Measurements from ENCODE around the gene SNRPD3. TPM values are rescaled to one million over a fixed set of nuclear protein-coding genes. Genes with fewer than 3 reads are reported as not detected.
"Not testable (repeated sequence)": the region's sequence is repeated elsewhere in the genome, so short reads cannot be mapped to it uniquely, and the experiment has no call there.

The SNRPD3 gene
- total RNA-seq, 2 donors from 2014 or later = 152 to 169 TPM

DNA sequence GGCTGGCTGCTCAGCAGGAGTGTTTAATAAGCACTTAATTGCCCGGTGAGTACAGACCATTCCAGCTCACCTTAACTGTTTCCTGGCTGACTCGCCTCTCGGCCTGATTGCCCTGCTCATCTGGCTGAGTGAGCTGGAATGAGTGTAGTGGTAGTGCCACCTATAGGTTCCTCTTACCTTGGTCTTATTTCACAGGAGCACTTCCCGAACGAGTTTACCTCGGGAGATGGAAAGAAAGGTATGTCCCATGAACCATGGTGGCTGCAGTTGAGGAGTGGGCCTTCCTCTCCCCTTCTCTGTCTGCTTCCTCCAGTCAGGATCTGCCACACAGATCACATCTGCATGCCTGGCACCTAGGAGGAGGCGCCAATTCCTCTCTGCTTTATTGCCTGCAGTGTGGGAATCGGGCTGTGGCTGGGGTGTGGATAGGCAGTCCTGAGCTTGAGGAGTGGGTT is 34.0 kb upstream of the SNRPD3 start:
- no peaks in the 10 kb centered on the region for H3K36me3 ChIP-seq
- no peak overlapping the region for H3K4me3 ChIP-seq
- no peak overlapping the region for H3K27ac ChIP-seq
- intact Hi-C loops (cut with DNase I) = loop anchor here (5.0 to 10.0 kb wide), 3 partner anchors 95 to 337 kb away; partner anchors contain the start of genes ADORA2A, SPECC1L and SUSD2
- WGBS = 21% methylated on average over 8 of the region's 8 CpGs
- H3K4me1 ChIP-seq (replicated peaks) = no peaks in the 10 kb centered on the region
- DNase-seq (ENCODE audit: low spot score) = peak; percentile 72
- peak; percentile 76 for TF ChIP-seq POLR2AphosphoS5 (IDR thresholded peaks at IDR 0.05)
- no peak for TF ChIP-seq POLR2A (IDR thresholded peaks at IDR 0.05)
- peak; percentile 10 to 77 (median 63) for TF ChIP-seq CTCF (IDR thresholded peaks at IDR 0.05)
- no peaks in the 10 kb centered on the region for H3K27me3 ChIP-seq (replicated peaks; ENCODE audit: insufficient read depth)
- no peaks in the 10 kb centered on the region for H3K9me3 ChIP-seq

DNA sequence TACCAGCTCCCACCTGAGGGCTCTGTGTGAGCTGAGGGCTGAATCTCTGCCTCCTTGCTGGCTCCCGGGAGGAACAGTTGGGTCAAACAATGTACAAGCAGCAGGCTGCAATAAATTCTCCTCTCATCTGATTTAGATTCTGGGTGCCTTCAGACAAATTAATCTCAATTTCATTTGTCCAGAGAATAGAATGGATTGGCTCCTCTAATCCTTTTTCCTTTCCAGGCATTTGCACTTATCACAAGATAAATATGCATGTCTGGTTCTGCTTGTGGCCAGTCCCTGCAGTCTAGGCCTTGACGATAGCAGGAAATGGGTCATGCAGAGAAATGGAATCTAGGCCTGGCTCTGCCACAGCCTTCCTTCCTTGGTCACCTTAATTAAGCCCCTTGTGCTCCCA is 31.9 kb upstream of the SNRPD3 start:
- Histone ChIP-seq H3K4me3 (no peak overlapping the region), H3K9me3 (no peaks in the 10 kb centered on the region), H3K36me3 (no peaks in the 10 kb centered on the region), H3K27me3 (replicated peaks; ENCODE audit: insufficient read depth) (no peaks in the 10 kb centered on the region), H3K27ac (no peak overlapping the region), H3K4me1 (replicated peaks) (no peaks in the 10 kb centered on the region)
- WGBS = 62% methylated on average over 2 of the region's 2 CpGs
- intact Hi-C loops (cut with DNase I) = loop anchor here (5.0 to 10.0 kb wide), 3 partner anchors 97 to 339 kb away; partner anchors contain the start of genes ADORA2A, SPECC1L and SUSD2
- no peak for DNase-seq (ENCODE audit: low spot score)
- TF ChIP-seq CTCF (IDR thresholded peaks at IDR 0.05) = no peak
- no peak for TF ChIP-seq POLR2A (IDR thresholded peaks at IDR 0.05)
- no peak for TF ChIP-seq POLR2AphosphoS5 (IDR thresholded peaks at IDR 0.05)

DNA sequence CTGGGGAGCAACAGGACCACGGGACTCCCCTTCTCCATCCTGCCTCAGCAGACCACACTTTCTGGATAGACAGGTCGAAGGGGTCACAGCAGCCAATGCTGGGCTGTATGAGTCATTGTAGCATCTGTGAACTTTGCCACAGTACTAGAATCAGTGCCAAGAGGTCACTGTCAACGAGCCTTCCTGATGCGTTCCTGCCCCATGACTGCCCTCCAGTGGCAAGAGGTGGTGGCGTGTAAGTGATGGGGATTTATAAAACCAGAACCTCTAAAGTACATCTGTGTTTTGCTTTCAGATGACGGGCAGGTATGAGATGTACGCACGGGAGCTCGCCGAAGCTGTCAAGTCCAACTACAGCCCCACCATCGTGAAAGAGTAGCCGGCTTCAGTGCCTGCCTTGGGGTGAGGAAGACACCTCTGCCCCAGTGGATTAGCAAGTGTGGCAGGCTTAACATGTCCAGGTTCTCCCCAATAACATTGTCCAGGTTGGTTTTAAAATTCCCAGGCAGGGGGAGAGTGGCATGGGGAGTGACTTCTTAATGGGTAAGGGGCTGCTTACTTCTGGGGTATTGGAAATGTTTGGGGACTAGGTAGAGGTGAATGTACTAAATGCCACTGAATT is 30.3 kb upstream of the SNRPD3 start:
- Histone ChIP-seq H3K36me3 (no peaks in the 10 kb centered on the region), H3K4me3 (no peak overlapping the region), H3K27ac (no peak overlapping the region), H3K27me3 (replicated peaks; ENCODE audit: insufficient read depth) (no peaks in the 10 kb centered on the region), H3K4me1 (replicated peaks) (no peaks in the 10 kb centered on the region), H3K9me3 (no peaks in the 10 kb centered on the region)
- intact Hi-C loops (cut with DNase I) = loop anchor here (10.0 kb wide), 2 partner anchors 251 to 341 kb away; partner anchors contain the start of genes SPECC1L and SUSD2
- 7% methylated on average over 12 of the region's 12 CpGs for WGBS
- TF ChIP-seq POLR2A (IDR thresholded peaks at IDR 0.05) (no peak), POLR2AphosphoS5 (IDR thresholded peaks at IDR 0.05) (peak; percentile 31), CTCF (IDR thresholded peaks at IDR 0.05) (peak; percentile 65 to 82 (median 72))
- DNase-seq (ENCODE audit: low spot score) = peak; percentile 60

GRCh38 chr22:24526191-24526590 is 29.6 kb upstream of the SNRPD3 start:
- Histone ChIP-seq H3K36me3 (no peaks in the 10 kb centered on the region), H3K27me3 (replicated peaks; ENCODE audit: insufficient read depth) (no peaks in the 10 kb centered on the region), H3K27ac (no peak overlapping the region), H3K4me1 (replicated peaks) (no peaks in the 10 kb centered on the region), H3K9me3 (no peaks in the 10 kb centered on the region), H3K4me3 (no peak overlapping the region)
- 84% methylated on average over 2 of the region's 2 CpGs for WGBS
- intact Hi-C loops (cut with DNase I) = loop anchor here (10.0 kb wide), 2 partner anchors 251 to 341 kb away; partner anchors contain the start of genes SPECC1L and SUSD2
- no peak for DNase-seq (ENCODE audit: low spot score)
- TF ChIP-seq CTCF (IDR thresholded peaks at IDR 0.05) (no peak), POLR2A (IDR thresholded peaks at IDR 0.05) (no peak), POLR2AphosphoS5 (IDR thresholded peaks at IDR 0.05) (no peak)

- intact Hi-C loops (cut with DNase I) = loop anchor here (10.0 kb wide), 2 partner anchors 255 to 345 kb away; partner anchors contain the start of genes SPECC1L and SUSD2
- H3K9me3 ChIP-seq = no peaks in the 10 kb centered on the region
- H3K27me3 ChIP-seq (replicated peaks; ENCODE audit: insufficient read depth) = no peaks in the 10 kb centered on the region
- no peaks in the 10 kb centered on the region for H3K36me3 ChIP-seq
- H3K4me3 ChIP-seq = no peak overlapping the region
- TF ChIP-seq CTCF (IDR thresholded peaks at IDR 0.05) = no peak
- peak; percentile 10 for TF ChIP-seq POLR2AphosphoS5 (IDR thresholded peaks at IDR 0.05)
- peak overlapping the region in 1 of 2 donors; percentile 62 for H3K27ac ChIP-seq
- 59% methylated on average over 2 of the region's 2 CpGs for WGBS
- DNase-seq (ENCODE audit: low spot score) = no peak
- peaks cover 4% of the 10 kb centered on the region for H3K4me1 ChIP-seq (replicated peaks)
Measured at GRCh38 chr22:24529898-24530297, 25.9 kb upstream of the SNRPD3 start.

DNA sequence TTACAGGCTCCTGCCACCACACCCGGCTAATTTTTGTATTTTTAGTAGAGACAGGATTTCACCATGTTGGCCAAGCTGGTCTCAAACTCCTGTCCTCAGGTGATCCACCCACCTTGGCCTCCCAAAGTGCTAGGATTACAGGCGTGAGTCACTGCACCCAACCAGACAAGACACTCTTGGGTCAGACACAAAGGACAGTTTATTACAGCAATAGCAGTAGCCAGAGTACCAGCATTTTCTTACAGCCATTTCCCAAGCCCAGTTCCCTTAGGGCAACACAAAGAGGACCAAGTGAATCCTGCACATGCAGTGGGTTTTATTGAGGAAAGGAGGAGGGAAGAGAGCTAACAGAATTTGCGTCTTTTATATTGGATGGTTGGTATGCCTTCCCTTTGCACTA is 24.8 kb upstream of the SNRPD3 start:
- DNase-seq (ENCODE audit: low spot score); H3K27me3 ChIP-seq (replicated peaks; ENCODE audit: insufficient read depth); H3K4me3 ChIP-seq; intact Hi-C loops (cut with DNase I); H3K36me3 ChIP-seq; H3K4me1 ChIP-seq (replicated peaks); H3K9me3 ChIP-seq: not testable (repeated sequence)
- H3K27ac ChIP-seq = peak overlapping the region in 1 of 2 donors; percentile 62
- 73% methylated on average over 3 of the region's 3 CpGs for WGBS

All from prostate gland (tissue), 2 donors.